ENCODE data around the gene ZNF527. TPM values are rescaled to one million over a fixed set of nuclear protein-coding genes. Genes with fewer than 3 reads are reported as not detected.
"Not testable (repeated sequence)": the region's sequence is repeated elsewhere in the genome, so short reads cannot be mapped to it uniquely, and the experiment has no call there.

ZNF527 gene
- total RNA-seq: 1 to 10 TPM; 4.9 to 5.1 TPM

DNA sequence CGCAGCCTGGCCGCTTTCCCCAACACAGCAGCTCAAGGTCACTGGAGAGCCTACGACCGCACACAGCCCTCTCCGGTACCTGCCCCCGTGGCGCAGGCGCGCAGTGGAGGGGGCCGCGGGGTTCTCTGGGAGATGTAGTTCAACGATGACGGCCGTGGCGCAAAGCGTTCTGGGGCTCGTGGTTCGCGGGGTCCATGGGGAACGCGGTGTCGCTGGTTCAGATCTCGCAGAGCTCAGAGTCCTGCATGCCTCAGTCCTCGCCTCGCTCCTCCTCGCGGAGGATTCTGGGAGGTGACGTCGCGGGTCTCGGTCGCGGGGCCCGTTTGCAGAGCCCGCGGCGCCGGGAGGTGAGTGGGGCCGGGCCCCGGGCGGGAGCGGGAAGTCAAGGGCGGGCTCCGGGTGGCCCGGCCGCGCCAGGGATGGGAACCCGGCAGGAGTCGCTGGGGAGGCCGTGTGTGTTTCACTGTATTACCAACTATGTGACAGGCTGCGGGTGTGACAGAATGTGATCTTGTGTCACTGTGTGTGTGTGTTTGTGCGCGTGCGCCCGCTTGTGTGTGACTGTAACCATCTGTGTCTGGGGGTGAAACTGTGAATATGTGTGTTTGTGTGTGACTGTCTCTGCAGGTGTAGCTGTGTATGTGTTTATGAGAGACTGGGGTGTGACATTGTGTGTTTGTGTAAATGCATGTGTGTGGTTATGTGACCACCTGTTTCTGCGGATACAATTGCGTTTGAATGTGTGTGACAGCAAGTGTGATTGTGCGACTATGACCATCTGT, at the start of gene ZNF527:
TSS of gene ZNF527 (plus strand) at position 220 of the 782 bp plus-strand sequence. CDS start 3,100 bp downstream, outside the sequence.
- H3K36me3 Mint-ChIP-seq (ENCODE audit: low read depth): no peaks in the 10 kb centered on the region
- peak within 1 kb of the TSS; percentile 88 for H3K27ac Mint-ChIP-seq
- ATAC-seq (replicated peaks): peak; percentile 96
- H3K9me3 Mint-ChIP-seq: peaks cover 3% of the 10 kb centered on the region
- peak within 1 kb of the TSS; percentile 94 for H3K4me3 Mint-ChIP-seq
- peaks cover 9% of the 10 kb centered on the region for H3K4me1 Mint-ChIP-seq
- no peaks in the 10 kb centered on the region for H3K27me3 Mint-ChIP-seq

- no peak overlapping the region for H3K27ac Mint-ChIP-seq
- H3K27me3 Mint-ChIP-seq: no peaks in the 10 kb centered on the region
- ATAC-seq (replicated peaks): no peak
- peaks cover 88% of the 10 kb centered on the region for H3K36me3 Mint-ChIP-seq (ENCODE audit: low read depth)
- peaks cover 5% of the 10 kb centered on the region for H3K4me1 Mint-ChIP-seq
- H3K4me3 Mint-ChIP-seq: no peak overlapping the region
- H3K9me3 Mint-ChIP-seq: no peaks in the 10 kb centered on the region
These were observed 41.2 kb upstream of the ZNF527 start for GRCh38 chr19:37329686-37330085.

DNA sequence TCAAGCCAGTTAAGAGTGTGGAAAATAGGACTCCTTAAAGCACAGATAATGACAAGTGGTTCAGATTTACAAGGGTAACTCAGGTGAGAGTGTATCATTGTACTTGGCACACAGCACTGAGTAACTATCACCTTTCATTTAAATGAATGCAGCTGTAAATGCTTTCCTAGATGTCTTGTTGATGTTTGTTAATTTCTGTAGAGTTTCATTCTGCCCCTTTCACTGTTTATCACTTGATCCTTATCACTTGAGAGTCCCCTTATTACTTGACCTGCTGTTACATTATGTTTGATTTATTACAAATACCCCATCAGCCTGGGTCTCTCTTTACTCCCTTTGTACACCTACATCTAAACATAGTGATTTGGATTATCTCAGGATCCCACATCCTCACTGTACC, 38.1 kb upstream of the ZNF527 start:
- H3K27ac Mint-ChIP-seq: no peak overlapping the region
- no peaks in the 10 kb centered on the region for H3K27me3 Mint-ChIP-seq
- peak overlapping the region; percentile 81 for H3K4me3 Mint-ChIP-seq
- ATAC-seq (replicated peaks): no peak
- H3K9me3 Mint-ChIP-seq: no peaks in the 10 kb centered on the region
- H3K36me3 Mint-ChIP-seq (ENCODE audit: low read depth): peaks cover 72% of the 10 kb centered on the region
- peaks cover 15% of the 10 kb centered on the region for H3K4me1 Mint-ChIP-seq

DNA sequence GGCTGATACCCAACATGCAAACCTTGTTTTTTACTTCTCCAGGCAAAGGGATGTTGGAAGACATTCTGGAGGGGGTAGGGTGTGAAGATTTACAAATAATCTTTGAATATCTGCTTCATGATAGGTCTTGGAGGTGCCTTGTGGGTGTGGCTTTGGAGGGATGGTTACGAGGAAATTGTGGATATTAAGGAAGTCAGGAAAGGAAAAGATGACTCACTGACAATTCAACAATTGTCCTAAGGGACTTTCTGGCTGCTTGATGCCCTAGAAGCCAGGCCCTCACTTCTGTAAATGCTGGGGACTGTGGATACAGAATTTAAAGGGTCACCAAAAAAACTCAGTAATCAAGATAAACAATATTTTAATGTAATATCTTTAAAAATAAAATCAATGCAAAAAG, 37.4 kb upstream of the ZNF527 start:
- Mint-ChIP-seq H3K36me3 (ENCODE audit: low read depth) (peaks cover 66% of the 10 kb centered on the region), H3K4me3 (peak overlapping the region; percentile 81), H3K27me3 (no peaks in the 10 kb centered on the region), H3K4me1 (peaks cover 15% of the 10 kb centered on the region), H3K9me3 (no peaks in the 10 kb centered on the region), H3K27ac (no peak overlapping the region)
- no peak for ATAC-seq (replicated peaks)

- peaks cover 15% of the 10 kb centered on the region for H3K4me1 Mint-ChIP-seq
- peak; percentile 100 for ATAC-seq (replicated peaks)
- H3K36me3 Mint-ChIP-seq (ENCODE audit: low read depth): peaks cover 62% of the 10 kb centered on the region
These were observed 36.5 kb upstream of the ZNF527 start for GRCh38 chr19:37334179-37335071.

DNA sequence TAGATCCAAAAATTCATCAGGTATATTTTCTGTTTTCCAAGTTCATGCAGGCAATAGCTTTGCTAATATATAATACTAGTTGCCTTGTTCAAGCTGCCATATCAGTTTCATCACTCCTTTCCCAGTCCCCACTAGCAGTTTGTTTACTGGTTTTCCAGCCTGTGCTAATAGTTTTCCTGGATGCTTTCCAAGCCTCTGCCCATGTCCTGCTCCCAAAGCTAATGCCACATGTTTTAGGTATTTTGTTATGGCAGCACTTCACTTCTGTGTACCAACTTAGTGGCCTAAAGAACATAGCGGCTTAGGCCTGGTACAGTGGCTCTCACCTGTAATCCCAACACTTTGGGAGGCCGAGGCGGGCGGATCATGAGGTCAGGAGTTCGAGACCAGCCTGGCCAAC, 28.1 kb upstream of the ZNF527 start:
- Mint-ChIP-seq H3K4me3 (no peak overlapping the region), H3K9me3 (no peaks in the 10 kb centered on the region), H3K27me3 (no peaks in the 10 kb centered on the region), H3K4me1 (peaks cover 11% of the 10 kb centered on the region), H3K27ac (no peak overlapping the region), H3K36me3 (ENCODE audit: low read depth) (peaks cover 70% of the 10 kb centered on the region)
- ATAC-seq (replicated peaks): no peak

More at GRCh38 chr19:37334179-37335071, 36.5 kb upstream of the ZNF527 start:
- Mint-ChIP-seq H3K4me3 (peak overlapping the region; percentile 81), H3K27me3 (no peaks in the 10 kb centered on the region), H3K9me3 (no peaks in the 10 kb centered on the region), H3K27ac (peak overlapping the region; percentile 70)

GRCh38 chr19:37346091-37346490, 24.8 kb upstream of the ZNF527 start:
- H3K4me1 Mint-ChIP-seq: peaks cover 6% of the 10 kb centered on the region
- no peaks in the 10 kb centered on the region for H3K9me3 Mint-ChIP-seq
- no peak for ATAC-seq (replicated peaks)
- H3K36me3 Mint-ChIP-seq (ENCODE audit: low read depth): peaks cover 80% of the 10 kb centered on the region
- no peaks in the 10 kb centered on the region for H3K27me3 Mint-ChIP-seq
- no peak overlapping the region for H3K27ac Mint-ChIP-seq
- H3K4me3 Mint-ChIP-seq: no peak overlapping the region

GRCh38 chr19:37348060-37348459, 22.8 kb upstream of the ZNF527 start:
- ATAC-seq (replicated peaks): no peak

DNA sequence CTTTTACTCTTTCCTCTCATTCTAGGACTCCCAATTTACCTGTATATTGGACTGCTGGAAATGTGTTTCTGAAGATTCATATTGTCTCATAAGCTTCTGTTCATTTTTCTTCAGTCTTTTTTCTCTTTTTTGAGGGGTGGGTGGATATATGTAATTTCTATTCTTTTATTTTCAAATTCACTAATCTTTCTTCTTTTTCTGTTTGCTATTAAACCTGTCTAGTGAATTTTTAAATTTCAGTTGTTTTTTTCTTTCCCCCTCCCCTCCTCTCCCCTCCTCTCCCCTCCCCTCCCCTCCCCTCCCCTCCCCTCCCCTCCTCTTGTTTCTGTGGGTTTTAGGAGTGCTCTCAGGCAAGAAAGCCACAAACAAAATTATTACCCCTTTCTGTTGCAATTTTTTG, 16.9 kb upstream of the ZNF527 start:
- Mint-ChIP-seq H3K27me3 (no peaks in the 10 kb centered on the region), H3K36me3 (ENCODE audit: low read depth) (peaks cover 97% of the 10 kb centered on the region), H3K4me3 (no peak overlapping the region), H3K4me1 (peaks cover 5% of the 10 kb centered on the region), H3K9me3 (peaks cover 20% of the 10 kb centered on the region), H3K27ac (no peak overlapping the region)
- no peak for ATAC-seq (replicated peaks)

More at GRCh38 chr19:37348060-37348459, 22.8 kb upstream of the ZNF527 start:
- Mint-ChIP-seq H3K9me3 (no peaks in the 10 kb centered on the region), H3K27me3 (no peaks in the 10 kb centered on the region), H3K4me3 (no peak overlapping the region), H3K4me1 (no peaks in the 10 kb centered on the region), H3K27ac (no peak overlapping the region), H3K36me3 (ENCODE audit: low read depth) (peaks cover 91% of the 10 kb centered on the region)

DNA sequence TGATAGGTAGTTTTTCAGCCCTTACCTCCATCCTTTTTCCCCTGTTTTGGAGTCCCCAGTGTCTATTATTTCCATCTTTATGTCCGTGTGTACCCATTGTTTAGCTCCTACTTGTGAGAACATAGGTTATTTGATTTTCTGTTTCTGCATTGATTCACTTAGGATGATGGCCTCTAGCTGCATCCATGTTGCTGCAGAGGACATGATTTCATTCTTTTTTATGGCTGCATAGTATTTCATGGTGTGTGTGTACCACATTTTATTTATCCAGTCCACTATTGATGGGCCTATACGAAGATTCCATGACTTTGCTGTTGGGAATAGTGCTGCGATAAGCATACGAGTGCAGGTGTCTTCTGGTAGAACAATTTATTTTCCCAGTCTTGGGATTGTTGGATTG, 15.0 kb upstream of the ZNF527 start:
- no peak for ATAC-seq (replicated peaks)
- Mint-ChIP-seq H3K4me3 (no peak overlapping the region), H3K27ac (no peak overlapping the region), H3K27me3 (no peaks in the 10 kb centered on the region), H3K4me1 (peaks cover 5% of the 10 kb centered on the region), H3K36me3 (ENCODE audit: low read depth) (peaks cover 100% of the 10 kb centered on the region), H3K9me3 (peaks cover 23% of the 10 kb centered on the region)

DNA sequence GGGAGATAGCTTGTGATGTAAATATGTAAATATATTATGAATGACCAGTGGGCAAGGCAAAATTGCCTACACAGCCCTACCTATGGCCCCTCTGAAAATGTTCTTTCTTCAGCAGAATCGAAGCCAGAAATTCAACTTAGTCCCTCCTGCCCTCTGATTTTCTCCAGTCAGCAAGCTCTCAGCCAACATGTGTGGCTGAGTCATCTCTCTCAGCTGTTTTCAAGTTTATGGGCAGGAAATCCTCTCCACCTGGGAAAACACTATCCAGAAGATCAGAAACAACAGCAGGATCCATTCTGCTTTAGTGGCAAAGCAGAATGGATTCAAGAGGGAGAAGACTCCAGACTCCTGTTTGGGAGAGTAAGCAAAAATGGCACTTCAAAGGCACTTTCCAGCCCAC, 8.9 kb upstream of the ZNF527 start:
- peaks cover 32% of the 10 kb centered on the region for H3K9me3 Mint-ChIP-seq
- H3K27me3 Mint-ChIP-seq: no peaks in the 10 kb centered on the region
- H3K4me1 Mint-ChIP-seq: no peaks in the 10 kb centered on the region
- H3K36me3 Mint-ChIP-seq (ENCODE audit: low read depth): peaks cover 77% of the 10 kb centered on the region
- H3K27ac Mint-ChIP-seq: no peak overlapping the region
- no peak for ATAC-seq (replicated peaks)
- H3K4me3 Mint-ChIP-seq: no peak overlapping the region

- H3K4me3 Mint-ChIP-seq: no peak overlapping the region
- H3K9me3 Mint-ChIP-seq: peaks cover 29% of the 10 kb centered on the region
- ATAC-seq (replicated peaks): no peak
- H3K36me3 Mint-ChIP-seq (ENCODE audit: low read depth): peaks cover 69% of the 10 kb centered on the region
- H3K4me1 Mint-ChIP-seq: no peaks in the 10 kb centered on the region
- H3K27ac Mint-ChIP-seq: no peak overlapping the region
- no peaks in the 10 kb centered on the region for H3K27me3 Mint-ChIP-seq
These were observed 8.2 kb upstream of the ZNF527 start for GRCh38 chr19:37362733-37363132.

GRCh38 chr19:37370386-37370879, 466 bp upstream of the ZNF527 start:
- ATAC-seq (replicated peaks): peak; percentile 49
- peak overlapping the region; percentile 94 for H3K4me3 Mint-ChIP-seq
- not testable (repeated sequence) for H3K4me1 Mint-ChIP-seq; H3K27me3 Mint-ChIP-seq; H3K9me3 Mint-ChIP-seq; H3K36me3 Mint-ChIP-seq (ENCODE audit: low read depth)
- H3K27ac Mint-ChIP-seq: peak overlapping the region; percentile 88

DNA sequence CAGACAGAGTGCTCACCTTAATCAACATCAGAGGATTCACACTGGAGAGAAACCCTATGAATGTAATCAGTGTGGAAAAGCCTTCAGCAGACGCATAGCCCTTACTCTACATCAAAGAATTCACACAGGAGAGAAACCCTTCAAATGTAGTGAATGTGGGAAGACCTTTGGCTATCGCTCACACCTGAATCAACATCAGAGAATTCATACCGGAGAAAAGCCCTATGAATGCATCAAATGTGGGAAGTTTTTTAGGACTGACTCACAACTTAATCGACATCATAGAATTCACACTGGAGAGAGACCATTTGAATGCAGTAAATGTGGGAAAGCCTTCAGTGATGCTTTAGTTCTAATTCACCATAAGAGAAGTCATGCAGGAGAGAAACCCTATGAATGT, 18.3 kb downstream of the ZNF527 start:
- no peaks in the 10 kb centered on the region for H3K4me1 Mint-ChIP-seq
- H3K36me3 Mint-ChIP-seq (ENCODE audit: low read depth): peaks cover 55% of the 10 kb centered on the region
- H3K27me3 Mint-ChIP-seq: no peaks in the 10 kb centered on the region
- H3K4me3 Mint-ChIP-seq: no peak overlapping the region
- peaks cover 40% of the 10 kb centered on the region for H3K9me3 Mint-ChIP-seq
- H3K27ac Mint-ChIP-seq: no peak overlapping the region
- ATAC-seq (replicated peaks): no peak
